Liver (tissue), 9 donors: ENCODE measurements around the gene CLDN17. TPM values are rescaled to one million over a fixed set of nuclear protein-coding genes. Genes with fewer than 3 reads are reported as not detected.

ENCODE experiments used
- DNase-seq: peaks from one replicate; pipeline ENCODE4 v3.0.0-alpha.2; 2017; ENCODE audit warnings: low spot score
- H3K27ac ChIP-seq, 2 donors: one replicate each; pipeline ENCODE4 v1.7.0; 2013; ENCODE audit warnings: inconsistent platforms in 2 of 2, low read length in 2 of 2, control low read depth in 1 of 2, low read depth in 1 of 2, mild to moderate bottlenecking in 1 of 2
- H3K27me3 ChIP-seq, 4 donors: one replicate each; pipeline versions ENCODE4 v1.6.1 to v1.7.0; 2013; ENCODE audit warnings: low read length in 3 of 4, inconsistent platforms in 1 of 4, mild to moderate bottlenecking in 1 of 4, moderate library complexity in 1 of 4; ENCODE audit not compliant: control insufficient read depth in 4 of 4, insufficient read depth in 4 of 4
- H3K36me3 ChIP-seq, 4 donors: one replicate each; pipeline versions ENCODE4 v1.6.1 to v1.7.0; 2013; ENCODE audit warnings: low read length in 3 of 4, mild to moderate bottlenecking in 3 of 4, low read depth in 1 of 4, moderate library complexity in 1 of 4; ENCODE audit not compliant: control insufficient read depth in 4 of 4, insufficient read depth in 3 of 4
- H3K4me1 ChIP-seq, 4 donors: one replicate each; pipeline versions ENCODE4 v1.6.1 to v1.7.0; 2013; ENCODE audit warnings: low read length in 3 of 4, mild to moderate bottlenecking in 3 of 4, moderate library complexity in 1 of 4; ENCODE audit not compliant: control insufficient read depth in 4 of 4, insufficient read depth in 4 of 4
- H3K4me3 ChIP-seq, 3 donors: one replicate each; pipeline versions ENCODE4 v1.6.1 to v1.7.0; 2013; ENCODE audit warnings: low read length in 3 of 3, control low read depth in 1 of 3, low read depth in 1 of 3, mild to moderate bottlenecking in 1 of 3
- H3K9ac ChIP-seq, 2 donors: one replicate each; pipeline ENCODE4 v1.7.0; 2013; ENCODE audit warnings: low read length in 2 of 2, mild to moderate bottlenecking in 2 of 2, moderate library complexity in 2 of 2, control low read depth in 1 of 2, low read depth in 1 of 2
- H3K9me3 ChIP-seq, 4 donors: one replicate each; pipeline versions ENCODE4 v1.6.1 to v1.7.0; 2013; ENCODE audit warnings: low read length in 3 of 4; ENCODE audit not compliant: control insufficient read depth in 4 of 4
- CTCF ChIP-seq: fragments of 150-350 bp; IDR thresholded peaks from 2 replicates; pipeline ENCODE4 v1.5.1; 2017; ENCODE audit warnings: improper control_type of control experiment, low read depth, low read length; ENCODE audit not compliant: missing input control
- EGR1 ChIP-seq, 2 donors: IDR thresholded peaks; 2 replicates each; pipeline ENCODE4 v1.6.1; 2016 to 2018; ENCODE audit warnings: antibody characterized with exemption in 2 of 2, low read depth in 2 of 2
- FOXA1 ChIP-seq: IDR thresholded peaks from 2 replicates; pipeline ENCODE4 v1.6.1; 2016; ENCODE audit warnings: antibody characterized with exemption
- FOXA2 ChIP-seq: IDR thresholded peaks from 2 replicates; pipeline ENCODE4 v1.6.1; 2016; ENCODE audit warnings: antibody characterized with exemption
- GABPA ChIP-seq, 2 donors: IDR thresholded peaks in 1 of 2; conservative IDR thresholded peaks in 1 of 2; 2 replicates each; pipeline ENCODE4 v1.6.1; 2016; ENCODE audit warnings: antibody characterized with exemption in 2 of 2, mild to moderate bottlenecking in 1 of 2, moderate library complexity in 1 of 2
- HNF4A ChIP-seq, 2 donors: conservative IDR thresholded peaks; 2 replicates each; pipeline ENCODE4 v1.6.1; 2016; ENCODE audit warnings: antibody characterized with exemption in 2 of 2, mild to moderate bottlenecking in 2 of 2
- HNF4G ChIP-seq: IDR thresholded peaks from 2 replicates; pipeline ENCODE4 v1.6.1; 2016; ENCODE audit warnings: antibody characterized with exemption
- JUND ChIP-seq, 2 donors: IDR thresholded peaks; 2 replicates each; pipeline ENCODE4 v1.6.1; 2016; ENCODE audit warnings: antibody characterized with exemption in 2 of 2
- NR2F2 ChIP-seq: IDR thresholded peaks from 2 replicates; pipeline ENCODE4 v1.6.1; 2016; ENCODE audit warnings: antibody characterized with exemption
- RAD21 ChIP-seq, 2 donors: IDR thresholded peaks; 2 replicates each; pipeline ENCODE4 v1.6.1; 2016; ENCODE audit warnings: antibody characterized with exemption in 2 of 2, mild to moderate bottlenecking in 2 of 2
- REST ChIP-seq: IDR thresholded peaks from 2 replicates; pipeline ENCODE4 v1.6.1; 2016; ENCODE audit warnings: antibody characterized with exemption, mild to moderate bottlenecking
- RXRA ChIP-seq, 2 donors: IDR thresholded peaks; 2 replicates each; pipeline ENCODE4 v1.6.1; 2017 to 2018; ENCODE audit warnings: antibody characterized with exemption in 2 of 2, mild to moderate bottlenecking in 1 of 2
- SP1 ChIP-seq: IDR thresholded peaks from 2 replicates; pipeline ENCODE4 v1.6.1; 2018; ENCODE audit warnings: antibody characterized with exemption, mild to moderate bottlenecking
- TAF1 ChIP-seq: conservative IDR thresholded peaks from 2 replicates; pipeline ENCODE4 v1.6.1; 2016; ENCODE audit warnings: antibody characterized with exemption, mild to moderate bottlenecking
- YY1 ChIP-seq: IDR thresholded peaks from 2 replicates; pipeline ENCODE4 v1.6.1; 2016; ENCODE audit warnings: antibody characterized with exemption, mild to moderate bottlenecking
- ZBTB33 ChIP-seq: IDR thresholded peaks from 2 replicates; pipeline ENCODE4 v1.6.1; 2016; ENCODE audit warnings: antibody characterized with exemption
- WGBS: extraction: QIAGEN DNeasy Blood & Tissue Kit; methylation state at CpG from one replicate; pipeline ENCODE4 v1.1.7; 2013; 5-methylcytosine and 5-hydroxymethylcytosine counted together
- polyA plus RNA-seq, 2 donors: library from polyadenylated mRNA; stranded (reverse) in 1 of 2; unstranded in 1 of 2; fragments of 200-250 nt in 1 of 2; fragments of >200 nt in 1 of 2; fragmentation: Nextera tagmentation in 1 of 2; extraction: Ambion mirVana in 1 of 2; gene quantifications; one replicate each; pipeline versions ENCODE4 v1.2.1 to v1.2.3, GENCODE V29; 2013 to 2015
- total RNA-seq, 2 donors: library from RNA; depleted of rRNA; stranded (reverse); fragments of >200 nt; gene quantifications; one replicate each; pipeline ENCODE4 v1.2.3, GENCODE V29; 2014
- TF ChIP-seq, protein P1 (sequence below): IDR thresholded peaks from 2 replicates; pipeline ENCODE4 v1.6.1; 2016; ENCODE audit warnings: antibody characterized with exemption
- TF ChIP-seq, protein P2 (sequence below): IDR thresholded peaks from 2 replicates; pipeline ENCODE4 v1.6.1; 2016; ENCODE audit warnings: antibody characterized with exemption
- donor health status: healthy.
- donor health status: healthy.
- donor health status: healthy.
- donor health status: healthy.
- donor health status: healthy.

CLDN17 gene
- total and polyA plus RNA-seq, 4 donors = not detected

DNA sequence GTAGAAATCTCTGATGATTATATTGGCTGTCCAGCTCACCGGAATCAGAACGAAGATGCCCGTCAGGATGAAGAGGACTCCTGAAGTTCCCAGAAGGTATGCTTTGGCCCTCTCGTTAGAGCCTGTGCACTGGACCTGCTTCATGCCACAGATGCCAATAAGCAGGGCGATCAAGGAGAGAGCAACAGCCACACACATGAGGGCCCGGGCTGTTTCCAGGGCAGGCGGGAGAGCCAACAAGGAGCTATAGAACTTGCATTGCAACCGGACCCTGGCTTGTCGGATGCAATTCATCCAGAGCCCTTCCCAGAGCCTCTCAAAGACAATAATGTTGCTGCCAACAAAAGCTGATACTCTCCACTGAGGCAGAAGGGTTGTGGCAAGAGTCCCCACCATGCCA is 434 bp downstream of the CLDN17 start:
- Histone ChIP-seq H3K27me3 (peaks cover 0 to 4% (median 0%) of the 10 kb centered on the region in 4 donors), H3K9ac (no peak overlapping the region), H3K36me3 (no peaks in the 10 kb centered on the region), H3K27ac (no peak overlapping the region), H3K4me1 (no peaks in the 10 kb centered on the region), H3K4me3 (no peak overlapping the region), H3K9me3 (no peaks in the 10 kb centered on the region)
- DNase-seq = no peak
- 89% methylated on average over 9 of the region's 9 CpGs for WGBS
- TF ChIP-seq HNF4A (conservative IDR thresholded peaks at IDR 0.05) (no peak), YY1 (no peak), REST (no peak), TAF1 (no peak), FOXA2 (no peak), NR2F2 (no peak), EGR1 (IDR thresholded peaks at IDR 0.05; ENCODE audit: low read depth in 2 of 2) (no peak), RXRA (IDR thresholded peaks at IDR 0.05) (no peak), ZBTB33 (no peak), GABPA (IDR thresholded peaks at IDR 0.05 in 1 of 2, conservative IDR thresholded peaks at IDR 0.05 in 1 of 2) (no peak), SP1 (no peak), JUND (IDR thresholded peaks at IDR 0.05) (no peak), FOXA1 (no peak), RAD21 (IDR thresholded peaks at IDR 0.05) (no peak), HNF4G (no peak), CTCF (no peak)
- TF ChIP-seq, protein P1, sequence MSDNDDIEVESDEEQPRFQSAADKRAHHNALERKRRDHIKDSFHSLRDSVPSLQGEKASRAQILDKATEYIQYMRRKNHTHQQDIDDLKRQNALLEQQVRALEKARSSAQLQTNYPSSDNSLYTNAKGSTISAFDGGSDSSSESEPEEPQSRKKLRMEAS = no peak
- TF ChIP-seq, protein P2, sequence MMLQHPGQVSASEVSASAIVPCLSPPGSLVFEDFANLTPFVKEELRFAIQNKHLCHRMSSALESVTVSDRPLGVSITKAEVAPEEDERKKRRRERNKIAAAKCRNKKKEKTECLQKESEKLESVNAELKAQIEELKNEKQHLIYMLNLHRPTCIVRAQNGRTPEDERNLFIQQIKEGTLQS = no peak
